ENCODE data around the gene TTC9B. TPM values are rescaled to one million over a fixed set of nuclear protein-coding genes. Genes with fewer than 3 reads are reported as not detected.

The TTC9B gene
- total and polyA plus RNA-seq, 3 donors from 2014 or later: 0.30 to 0.71 (median 0.50) TPM

- H3K4me1 ChIP-seq: peaks cover 12% of the 10 kb centered on the region
- no peak overlapping the region for H3K4me3 ChIP-seq
- no peak for TF ChIP-seq POLR2A (IDR thresholded peaks at IDR 0.05)
- TF ChIP-seq, protein P1, sequence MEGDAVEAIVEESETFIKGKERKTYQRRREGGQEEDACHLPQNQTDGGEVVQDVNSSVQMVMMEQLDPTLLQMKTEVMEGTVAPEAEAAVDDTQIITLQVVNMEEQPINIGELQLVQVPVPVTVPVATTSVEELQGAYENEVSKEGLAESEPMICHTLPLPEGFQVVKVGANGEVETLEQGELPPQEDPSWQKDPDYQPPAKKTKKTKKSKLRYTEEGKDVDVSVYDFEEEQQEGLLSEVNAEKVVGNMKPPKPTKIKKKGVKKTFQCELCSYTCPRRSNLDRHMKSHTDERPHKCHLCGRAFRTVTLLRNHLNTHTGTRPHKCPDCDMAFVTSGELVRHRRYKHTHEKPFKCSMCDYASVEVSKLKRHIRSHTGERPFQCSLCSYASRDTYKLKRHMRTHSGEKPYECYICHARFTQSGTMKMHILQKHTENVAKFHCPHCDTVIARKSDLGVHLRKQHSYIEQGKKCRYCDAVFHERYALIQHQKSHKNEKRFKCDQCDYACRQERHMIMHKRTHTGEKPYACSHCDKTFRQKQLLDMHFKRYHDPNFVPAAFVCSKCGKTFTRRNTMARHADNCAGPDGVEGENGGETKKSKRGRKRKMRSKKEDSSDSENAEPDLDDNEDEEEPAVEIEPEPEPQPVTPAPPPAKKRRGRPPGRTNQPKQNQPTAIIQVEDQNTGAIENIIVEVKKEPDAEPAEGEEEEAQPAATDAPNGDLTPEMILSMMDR (IDR thresholded peaks at IDR 0.05): no peak
- no peaks in the 10 kb centered on the region for H3K9me3 ChIP-seq
- H3K27me3 ChIP-seq: no peaks in the 10 kb centered on the region
- no peak for DNase-seq
- H3K36me3 ChIP-seq (ENCODE audit: low read depth, missing control alignments): no peaks in the 10 kb centered on the region
- intact Hi-C loops (cut with DNase I; ENCODE audit: low total_unique reads): no loop called here
- no peak overlapping the region for H3K27ac ChIP-seq
- 78 to 81% methylated on average over 11 of the region's 11 CpGs for WGBS, 2 donors
Measured at GRCh38 chr19:40249781-40250180, 31.6 kb upstream of the TTC9B start.

- no peaks in the 10 kb centered on the region for H3K9me3 ChIP-seq
- 91 to 93% methylated on average over 10 of the region's 10 CpGs for WGBS, 2 donors
- no peaks in the 10 kb centered on the region for H3K36me3 ChIP-seq (ENCODE audit: low read depth, missing control alignments)
- DNase-seq: no peak
- no peak overlapping the region for H3K4me3 ChIP-seq
- H3K4me1 ChIP-seq: peaks cover 12% of the 10 kb centered on the region
- no peaks in the 10 kb centered on the region for H3K27me3 ChIP-seq
- no peak overlapping the region for H3K27ac ChIP-seq
- TF ChIP-seq, protein P1 (IDR thresholded peaks at IDR 0.05): no peak
- no peak for TF ChIP-seq POLR2A (IDR thresholded peaks at IDR 0.05)
- intact Hi-C loops (cut with DNase I; ENCODE audit: low total_unique reads): no loop called here
Measured at GRCh38 chr19:40249201-40249600, 31.0 kb upstream of the TTC9B start.

- no peaks in the 10 kb centered on the region for H3K9me3 ChIP-seq
- no peak for TF ChIP-seq POLR2A (IDR thresholded peaks at IDR 0.05)
- TF ChIP-seq, protein P1 (IDR thresholded peaks at IDR 0.05): no peak
- H3K27me3 ChIP-seq: no peaks in the 10 kb centered on the region
- no peak for DNase-seq
- H3K36me3 ChIP-seq (ENCODE audit: low read depth, missing control alignments): no peaks in the 10 kb centered on the region
- intact Hi-C loops (cut with DNase I; ENCODE audit: low total_unique reads): no loop called here
- H3K27ac ChIP-seq: no peak overlapping the region
- WGBS, 2 donors: 76 to 80% methylated on average over 7 to 12 of the region's 12 CpGs
- H3K4me3 ChIP-seq: no peak overlapping the region
- H3K4me1 ChIP-seq: peaks cover 19% of the 10 kb centered on the region
Measured at GRCh38 chr19:40247735-40248262, 29.6 kb upstream of the TTC9B start.

DNA sequence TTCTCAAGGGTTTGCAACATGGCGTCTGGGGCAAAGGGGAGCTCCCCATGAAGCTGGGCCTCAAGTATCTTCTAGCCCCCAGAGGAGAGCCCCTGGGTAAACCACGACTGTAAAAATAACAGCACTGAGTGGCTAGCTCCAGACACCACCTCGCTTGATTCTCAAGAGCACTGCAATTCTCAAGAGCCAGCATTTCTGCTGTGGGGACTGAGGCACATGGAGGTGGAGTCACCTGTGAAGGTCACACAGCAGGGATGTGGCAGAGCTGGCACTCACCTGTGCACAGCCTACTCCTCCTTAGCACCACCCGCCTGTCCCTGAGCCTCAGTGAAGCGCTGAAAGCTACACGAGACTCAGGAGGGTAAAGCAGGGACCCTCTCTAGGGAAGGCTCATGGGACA is 29.0 kb upstream of the TTC9B start:
- Histone ChIP-seq H3K36me3 (ENCODE audit: low read depth, missing control alignments) (no peaks in the 10 kb centered on the region), H3K4me3 (no peak overlapping the region), H3K27ac (no peak overlapping the region), H3K4me1 (peaks cover 25% of the 10 kb centered on the region), H3K9me3 (no peaks in the 10 kb centered on the region), H3K27me3 (no peaks in the 10 kb centered on the region)
- intact Hi-C loops (cut with DNase I; ENCODE audit: low total_unique reads): no loop called here
- 91 to 100% methylated on average over 5 to 6 of the region's 6 CpGs for WGBS, 2 donors
- TF ChIP-seq, protein P1 (IDR thresholded peaks at IDR 0.05): no peak
- no peak for DNase-seq
